ENCODE results near the gene RHOC. TPM values are rescaled to one million over a fixed set of nuclear protein-coding genes. Genes with fewer than 3 reads are reported as not detected.

Gene RHOC
- total and polyA plus RNA-seq, 2 donors (not counting 1 experiment from before 2014, with no cell fraction given): 484 to 857 TPM

DNA sequence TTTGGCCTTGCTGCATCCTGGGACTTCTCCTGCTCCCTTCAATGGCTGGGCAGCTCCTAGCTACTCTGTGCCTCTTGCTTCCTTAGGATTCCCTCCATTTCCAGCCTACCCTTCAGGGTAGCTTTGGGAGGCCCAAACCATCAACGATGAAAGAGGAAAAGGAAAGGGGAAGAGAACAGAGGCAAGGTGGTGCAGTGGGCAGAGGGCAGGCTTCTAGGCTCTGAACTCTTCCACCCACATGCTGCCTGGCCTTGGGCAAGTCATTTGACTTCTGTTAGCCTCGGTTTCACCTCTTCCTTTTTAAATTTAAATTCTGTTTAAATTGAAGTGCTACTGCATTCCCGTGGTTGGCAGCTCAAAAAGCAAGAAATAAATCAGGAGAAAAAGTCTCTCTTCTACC is 13.9 kb upstream of the RHOC start:
- H3K36me3 ChIP-seq (ENCODE audit: control insufficient read depth, insufficient read depth, low read length): no peaks in the 10 kb centered on the region
- no peak overlapping the region for H3K27ac ChIP-seq (ENCODE audit: insufficient read depth, low read length)
- no peak for DNase-seq (ENCODE audit: low read depth in 2 of 2)
- H3K79me2 ChIP-seq (ENCODE audit: control insufficient read depth, insufficient read depth, low read length): no peaks in the 10 kb centered on the region
- no peak overlapping the region for H3K4me3 ChIP-seq (replicated peaks in 1 of 4; ENCODE audit: control extremely low read depth in 1 of 4, insufficient read depth in 1 of 4, low read depth in 3 of 4, low read length in 4 of 4)
- no peak overlapping the region for H2AFZ ChIP-seq (ENCODE audit: low read length)
- peaks cover 4% of the 10 kb centered on the region for H3K4me1 ChIP-seq (ENCODE audit: control insufficient read depth, extremely low read depth, insufficient read depth, low read length)
- TF ChIP-seq EZH2 (IDR thresholded peaks at IDR 0.05; ENCODE audit: low read length, missing control alignments): no peak
- TF ChIP-seq, protein P1, sequence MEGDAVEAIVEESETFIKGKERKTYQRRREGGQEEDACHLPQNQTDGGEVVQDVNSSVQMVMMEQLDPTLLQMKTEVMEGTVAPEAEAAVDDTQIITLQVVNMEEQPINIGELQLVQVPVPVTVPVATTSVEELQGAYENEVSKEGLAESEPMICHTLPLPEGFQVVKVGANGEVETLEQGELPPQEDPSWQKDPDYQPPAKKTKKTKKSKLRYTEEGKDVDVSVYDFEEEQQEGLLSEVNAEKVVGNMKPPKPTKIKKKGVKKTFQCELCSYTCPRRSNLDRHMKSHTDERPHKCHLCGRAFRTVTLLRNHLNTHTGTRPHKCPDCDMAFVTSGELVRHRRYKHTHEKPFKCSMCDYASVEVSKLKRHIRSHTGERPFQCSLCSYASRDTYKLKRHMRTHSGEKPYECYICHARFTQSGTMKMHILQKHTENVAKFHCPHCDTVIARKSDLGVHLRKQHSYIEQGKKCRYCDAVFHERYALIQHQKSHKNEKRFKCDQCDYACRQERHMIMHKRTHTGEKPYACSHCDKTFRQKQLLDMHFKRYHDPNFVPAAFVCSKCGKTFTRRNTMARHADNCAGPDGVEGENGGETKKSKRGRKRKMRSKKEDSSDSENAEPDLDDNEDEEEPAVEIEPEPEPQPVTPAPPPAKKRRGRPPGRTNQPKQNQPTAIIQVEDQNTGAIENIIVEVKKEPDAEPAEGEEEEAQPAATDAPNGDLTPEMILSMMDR (conservative IDR thresholded peaks at IDR 0.05 in 1 of 2, IDR thresholded peaks at IDR 0.05 in 1 of 2; ENCODE audit: low read depth in 1 of 2, low read length in 2 of 2): no peak
- no peak overlapping the region for H3K9ac ChIP-seq (ENCODE audit: insufficient read depth, low read length)
- H3K4me2 ChIP-seq (ENCODE audit: extremely low read depth, insufficient read depth, low read length): no peak overlapping the region
- no peaks in the 10 kb centered on the region for H3K9me3 ChIP-seq (ENCODE audit: control insufficient read depth, insufficient read depth, low read depth, low read length)
- no peaks in the 10 kb centered on the region for H4K20me1 ChIP-seq (ENCODE audit: control insufficient read depth, extremely low read depth, insufficient read depth, low read length)
- peaks cover 3% of the 10 kb centered on the region for H3K27me3 ChIP-seq (ENCODE audit: control insufficient read depth, insufficient read depth, low read length)

DNA sequence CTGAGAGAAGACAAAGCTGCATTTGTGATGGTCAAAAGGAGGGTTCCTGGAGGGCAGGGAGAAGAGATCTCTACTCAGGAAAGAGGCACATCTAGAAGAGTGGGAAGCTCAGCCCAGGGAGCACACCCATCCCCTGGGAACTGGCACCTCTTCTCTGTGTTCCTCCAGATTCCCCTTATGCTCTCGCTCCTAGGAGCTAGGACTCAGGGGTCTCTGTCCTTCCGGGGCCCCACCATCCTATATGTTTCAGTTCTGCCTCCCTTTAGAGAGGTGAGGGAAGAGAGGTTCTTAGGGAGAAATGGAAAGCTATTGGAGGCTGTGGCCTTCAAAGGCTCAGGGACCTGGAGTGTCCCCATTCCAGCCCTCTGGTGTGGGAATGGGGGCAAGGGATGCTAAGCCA is 12.8 kb upstream of the RHOC start:
- H3K4me1 ChIP-seq (ENCODE audit: control insufficient read depth, extremely low read depth, insufficient read depth, low read length): peaks cover 6% of the 10 kb centered on the region
- H3K4me2 ChIP-seq (ENCODE audit: extremely low read depth, insufficient read depth, low read length): no peak overlapping the region
- H3K27me3 ChIP-seq (ENCODE audit: control insufficient read depth, insufficient read depth, low read length): peaks cover 3% of the 10 kb centered on the region
- TF ChIP-seq EZH2 (IDR thresholded peaks at IDR 0.05; ENCODE audit: low read length, missing control alignments): no peak
- TF ChIP-seq, protein P1 (conservative IDR thresholded peaks at IDR 0.05 in 1 of 2, IDR thresholded peaks at IDR 0.05 in 1 of 2; ENCODE audit: low read depth in 1 of 2, low read length in 2 of 2): no peak
- no peaks in the 10 kb centered on the region for H3K36me3 ChIP-seq (ENCODE audit: control insufficient read depth, insufficient read depth, low read length)
- no peak for DNase-seq (ENCODE audit: low read depth in 2 of 2)
- H2AFZ ChIP-seq (ENCODE audit: low read length): no peak overlapping the region
- H3K9me3 ChIP-seq (ENCODE audit: control insufficient read depth, insufficient read depth, low read depth, low read length): no peaks in the 10 kb centered on the region
- no peak overlapping the region for H3K4me3 ChIP-seq (replicated peaks in 1 of 4; ENCODE audit: control extremely low read depth in 1 of 4, insufficient read depth in 1 of 4, low read depth in 3 of 4, low read length in 4 of 4)
- no peak overlapping the region for H3K27ac ChIP-seq (ENCODE audit: insufficient read depth, low read length)
- no peak overlapping the region for H3K9ac ChIP-seq (ENCODE audit: insufficient read depth, low read length)
- no peaks in the 10 kb centered on the region for H4K20me1 ChIP-seq (ENCODE audit: control insufficient read depth, extremely low read depth, insufficient read depth, low read length)
- no peaks in the 10 kb centered on the region for H3K79me2 ChIP-seq (ENCODE audit: control insufficient read depth, insufficient read depth, low read length)

DNA sequence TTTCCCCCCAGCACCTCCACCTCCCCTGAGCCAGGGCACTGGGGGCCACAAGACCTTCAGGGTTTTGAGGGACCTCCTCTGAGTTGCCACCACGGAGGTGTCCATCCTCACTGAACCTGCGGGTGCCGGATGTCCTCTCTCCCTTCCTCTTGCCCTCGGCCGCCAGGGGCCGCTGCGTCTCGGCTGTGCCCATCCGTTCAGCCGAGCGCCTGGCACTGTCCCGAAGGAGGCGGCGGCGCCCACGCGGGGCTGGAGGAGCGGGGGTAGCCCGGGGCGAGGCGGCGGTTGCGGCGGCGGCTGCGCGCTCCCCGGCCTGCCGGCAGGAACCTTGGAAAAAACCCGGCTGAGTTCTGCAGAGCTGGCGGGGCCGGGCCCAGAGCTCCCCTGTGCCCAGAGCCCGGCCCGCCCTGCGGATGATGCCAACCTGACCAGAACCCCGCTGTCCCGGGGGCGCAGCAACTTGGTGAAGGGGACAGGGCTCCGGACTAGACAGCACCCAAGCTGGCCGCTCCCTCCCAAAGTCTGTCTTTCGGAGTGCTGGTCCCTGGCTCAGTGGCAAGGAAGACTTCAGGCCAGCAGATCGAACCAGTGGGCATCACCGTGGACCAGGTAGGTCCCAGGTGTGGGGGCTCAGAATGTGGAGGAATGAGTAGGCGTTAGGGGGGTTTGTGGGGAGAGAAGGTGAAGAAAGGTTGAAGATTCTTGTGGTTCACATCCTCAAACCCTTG is 11.9 kb upstream of the RHOC start:
- Histone ChIP-seq H3K36me3 (ENCODE audit: control insufficient read depth, insufficient read depth, low read length) (no peaks in the 10 kb centered on the region), H3K79me2 (ENCODE audit: control insufficient read depth, insufficient read depth, low read length) (no peaks in the 10 kb centered on the region), H3K27me3 (ENCODE audit: control insufficient read depth, insufficient read depth, low read length) (peaks cover 3% of the 10 kb centered on the region), H2AFZ (ENCODE audit: low read length) (peak overlapping the region; percentile 66), H3K9me3 (ENCODE audit: control insufficient read depth, insufficient read depth, low read depth, low read length) (no peaks in the 10 kb centered on the region), H3K4me3 (replicated peaks in 1 of 4; ENCODE audit: control extremely low read depth in 1 of 4, insufficient read depth in 1 of 4, low read depth in 3 of 4, low read length in 4 of 4) (peak overlapping the region in 1 of 4 experiments; percentile 25), H3K27ac (ENCODE audit: insufficient read depth, low read length) (no peak overlapping the region), H3K4me2 (ENCODE audit: extremely low read depth, insufficient read depth, low read length) (peak overlapping the region; percentile 58), H3K9ac (ENCODE audit: insufficient read depth, low read length) (no peak overlapping the region), H3K4me1 (ENCODE audit: control insufficient read depth, extremely low read depth, insufficient read depth, low read length) (peaks cover 6% of the 10 kb centered on the region), H4K20me1 (ENCODE audit: control insufficient read depth, extremely low read depth, insufficient read depth, low read length) (no peaks in the 10 kb centered on the region)
- TF ChIP-seq, protein P1 (conservative IDR thresholded peaks at IDR 0.05 in 1 of 2, IDR thresholded peaks at IDR 0.05 in 1 of 2; ENCODE audit: low read depth in 1 of 2, low read length in 2 of 2): peak; percentile 75 to 79
- no peak for TF ChIP-seq EZH2 (IDR thresholded peaks at IDR 0.05; ENCODE audit: low read length, missing control alignments)
- DNase-seq (ENCODE audit: low read depth in 2 of 2): peak; percentile 53 to 56
